GM12878 (cell line): Measurements from ENCODE around the gene SPOP. TPM values are rescaled to one million over a fixed set of nuclear protein-coding genes. Genes with fewer than 3 reads are reported as not detected.

Source experiments
- ATAC-seq: fragments of 200-7000 bp; cut with Tn5 transposase; 3 replicates; pipeline ENCODE4 v1.9.1; 2020; ENCODE audit warnings: mild to moderate bottlenecking, moderate library complexity
- BruUV-seq: library from RNA; stranded (reverse); fragments of 400-500 nt; replicated peaks from 2 replicates; lab custom pipeline; 2021; lab: Mats Ljungman, UMichigan
- CTCF ChIA-PET: fragments of 300-600 bp; sonication (Branson Sonifier 250); formaldehyde crosslinking; extraction: SDS; loops from one replicate; lab custom pipeline; 2021; ENCODE audit warnings: inconsistent platforms; lab: Yijun Ruan, JAX
- POLR2A ChIA-PET: fragments of 350-600 bp; formaldehyde crosslinking; extraction: SDS; loops from one replicate; lab custom pipeline; 2021; ENCODE audit warnings: inconsistent platforms; lab: Charles Lee
- RAD21 ChIA-PET: fragments of 300-600 bp; sonication (Branson Sonifier 250); formaldehyde crosslinking; loops from one replicate; lab custom pipeline; 2023; ENCODE audit warnings: antibody characterized with exemption; ENCODE audit not compliant: unreplicated experiment; lab: Charles Lee
- SMC1A ChIA-PET: fragments of 300-600 bp; sonication (Branson Sonifier 250); formaldehyde crosslinking; loops from one replicate; lab custom pipeline; 2023; ENCODE audit not compliant: unreplicated experiment, uncharacterized antibody; lab: Charles Lee
- DNase-seq: peaks from one replicate; pipeline ENCODE4 v3.0.0-alpha.2; 2011; ENCODE audit warnings: low read depth, low spot score
- FAIRE-seq: peaks from 3 replicates; lab custom pipeline; 2011; peaks lifted over from hg19 to GRCh38; lab: Jason Lieb, UNC
- H2AFZ ChIP-seq: 2 replicates; pipeline ENCODE4 v1.6.0; 2011; ENCODE audit warnings: low read depth, low read length, control low read depth; ENCODE audit not compliant: control insufficient read depth
- H3K27ac ChIP-seq: 2 replicates; pipeline ENCODE4 v1.5.1; 2011; ENCODE audit warnings: control low read depth; ENCODE audit not compliant: control insufficient read depth, insufficient read depth
- H3K27me3 ChIP-seq, 2 experiments: replicated peaks in 1 of 2; 2 replicates each; pipeline versions ENCODE4 v1.6.0 to v1.6.1; 2011; ENCODE audit warnings: low read length in 1 of 2; ENCODE audit not compliant: control insufficient read depth in 2 of 2, insufficient read depth in 2 of 2
- H3K36me3 ChIP-seq, 2 experiments: 2 replicates each; pipeline ENCODE4 v1.5.1; 2011; ENCODE audit warnings: low read length in 1 of 2; ENCODE audit not compliant: control insufficient read depth in 2 of 2, insufficient read depth in 2 of 2
- H3K4me1 ChIP-seq: 2 replicates; pipeline ENCODE4 v1.6.1; 2011; ENCODE audit warnings: mild to moderate bottlenecking, low read length, moderate library complexity, mixed read lengths; ENCODE audit not compliant: control insufficient read depth, insufficient read depth
- H3K4me2 ChIP-seq: 2 replicates; pipeline ENCODE4 v1.6.0; 2011; ENCODE audit warnings: control low read depth; ENCODE audit not compliant: control insufficient read depth, insufficient read depth
- H3K4me3 ChIP-seq: fragments of 200-600 bp; sonication (generic); 2 replicates; pipeline ENCODE4 v1.5.1; 2016
- H3K79me2 ChIP-seq: 2 replicates; pipeline ENCODE4 v1.6.0; 2011; ENCODE audit warnings: low read length; ENCODE audit not compliant: control insufficient read depth, insufficient read depth
- H3K9ac ChIP-seq: 2 replicates; pipeline ENCODE4 v1.8.0; 2011; ENCODE audit warnings: low read length, control low read depth, mixed read lengths; ENCODE audit not compliant: control insufficient read depth, insufficient read depth
- H3K9me3 ChIP-seq: replicated peaks from 3 replicates; pipeline ENCODE4 v1.5.1; 2011; ENCODE audit warnings: mild to moderate bottlenecking, low read length; ENCODE audit not compliant: control insufficient read depth, insufficient read depth
- H4K20me1 ChIP-seq: 2 replicates; pipeline ENCODE4 v1.6.0; 2011; ENCODE audit not compliant: control insufficient read depth, insufficient read depth
- BACH1 ChIP-seq: fragments of 450-650 bp; IDR thresholded peaks from 2 replicates; pipeline ENCODE4 v1.6.1; 2017; ENCODE audit warnings: mild to moderate bottlenecking, borderline replicate concordance
- BMI1 ChIP-seq: fragments of 450-650 bp; IDR thresholded peaks from 2 replicates; pipeline ENCODE4 v1.6.1; 2016; ENCODE audit warnings: mild to moderate bottlenecking, moderate library complexity, borderline replicate concordance
- DPF2 ChIP-seq: fragments of 450-650 bp; IDR thresholded peaks from 2 replicates; pipeline ENCODE4 v1.6.1; 2017; ENCODE audit warnings: mild to moderate bottlenecking
- HDAC2 ChIP-seq: fragments of 200-600 bp; sonication (generic); IDR thresholded peaks from 2 replicates; pipeline ENCODE4 v1.6.1; 2017
- PAX5 ChIP-seq: IDR thresholded peaks from 2 replicates; pipeline ENCODE4 v1.6.1; 2011; ENCODE audit warnings: low read depth, low read length, borderline replicate concordance
- PBX3 ChIP-seq: IDR thresholded peaks from 2 replicates; pipeline ENCODE4 v1.6.1; 2011; ENCODE audit warnings: mild to moderate bottlenecking, low read depth, low read length, moderate library complexity; ENCODE audit not compliant: insufficient replicate concordance
- TCF7 ChIP-seq: IDR thresholded peaks from 2 replicates; pipeline ENCODE4 v1.6.1; 2014; ENCODE audit warnings: antibody characterized with exemption, borderline replicate concordance
- WGBS: methylation state at CpG from one replicate; pipeline ENCODE4 v1.1.6; 2016; ENCODE audit warnings: low lambda C conversion rate; ENCODE audit not compliant: insufficient replicate concordance, insufficient coverage; ENCODE audit errors: missing lambda C conversion rate; 5-methylcytosine and 5-hydroxymethylcytosine counted together
- in situ Hi-C: fragments of 300-500 bp; cut with MboI; formaldehyde crosslinking; loops from 9 replicates; pipeline ENCODE4 v1.14.3; 2018; ENCODE audit warnings: mixed read lengths
- intact Hi-C: fragments of 100-400 bp; cut with micrococcal nuclease; formaldehyde crosslinking; loops from one replicate; pipeline ENCODE4 v1.14.2; 2022; ENCODE audit not compliant: unreplicated experiment
- polyA plus RNA-seq, 11 experiments: library from polyadenylated mRNA; depleted of rRNA in 4 of 11; unstranded in 6 of 11; stranded (reverse) in 5 of 11; fragments of >200 nt; fragmentation: Nextera tagmentation in 4 of 11; fragmentation: Illumina TruSeq in 1 of 11; extraction: Ambion mirVana in 4 of 11; extraction: Trizol in 1 of 11; gene quantifications; 1 replicate in 1 of 11; 2 replicates in 10 of 11; pipeline versions ENCODE4 v1.2.1 to v1.2.3, GENCODE V29; 2011 to 2016; ENCODE audit warnings: inconsistent platforms in 2 of 11, missing spikeins in 2 of 11, low read depth in 1 of 11
- total RNA-seq, 4 experiments: library from RNA; depleted of rRNA in 3 of 4; stranded (reverse); fragments of >200 nt in 3 of 4; fragmentation: Illumina TruSeq in 1 of 4; extraction: Trizol in 1 of 4; gene quantifications; 2 replicates each; pipeline versions ENCODE4 v1.2.1 to v1.2.3, GENCODE V29; 2013 to 2021
- TF ChIP-seq, protein P1 (sequence below): IDR thresholded peaks from 2 replicates; pipeline ENCODE4 v1.6.1; 2012; ENCODE audit warnings: mild to moderate bottlenecking, low read depth, low read length
- TF ChIP-seq, protein P2 (sequence below): fragments of 450-650 bp; IDR thresholded peaks from 2 replicates; pipeline ENCODE4 v1.6.1; 2017; ENCODE audit warnings: mild to moderate bottlenecking
- TF ChIP-seq, protein P3 (sequence below): fragments of 450-650 bp; IDR thresholded peaks from 2 replicates; pipeline ENCODE4 v1.6.1; 2017; ENCODE audit warnings: borderline replicate concordance

The SPOP gene
- total and polyA plus RNA-seq, 10 of the 15 experiments (the other 5 are each of a cell fraction or from before 2014, with no cell fraction given): 35.1 to 80.4 (median 44.7) TPM

DNA sequence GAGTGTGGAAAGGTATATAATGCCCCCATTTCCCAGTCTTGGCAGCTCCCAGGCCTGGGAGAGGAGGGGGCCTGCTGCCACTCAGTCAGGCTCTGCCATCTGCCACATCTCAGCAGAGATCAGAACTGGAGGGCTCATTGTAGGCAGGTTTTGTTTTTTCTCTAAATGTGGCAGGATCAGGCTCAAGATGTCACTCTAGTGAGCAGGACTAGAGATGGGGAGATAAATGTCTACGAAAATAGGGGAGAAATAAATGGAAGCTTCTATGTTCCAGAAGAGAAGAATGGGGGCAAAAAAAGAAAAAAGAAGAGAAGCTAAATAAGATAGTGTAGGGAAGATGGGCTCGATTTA, 88.3 kb downstream of the SPOP start (continued):
- TF ChIP-seq, protein P1, sequence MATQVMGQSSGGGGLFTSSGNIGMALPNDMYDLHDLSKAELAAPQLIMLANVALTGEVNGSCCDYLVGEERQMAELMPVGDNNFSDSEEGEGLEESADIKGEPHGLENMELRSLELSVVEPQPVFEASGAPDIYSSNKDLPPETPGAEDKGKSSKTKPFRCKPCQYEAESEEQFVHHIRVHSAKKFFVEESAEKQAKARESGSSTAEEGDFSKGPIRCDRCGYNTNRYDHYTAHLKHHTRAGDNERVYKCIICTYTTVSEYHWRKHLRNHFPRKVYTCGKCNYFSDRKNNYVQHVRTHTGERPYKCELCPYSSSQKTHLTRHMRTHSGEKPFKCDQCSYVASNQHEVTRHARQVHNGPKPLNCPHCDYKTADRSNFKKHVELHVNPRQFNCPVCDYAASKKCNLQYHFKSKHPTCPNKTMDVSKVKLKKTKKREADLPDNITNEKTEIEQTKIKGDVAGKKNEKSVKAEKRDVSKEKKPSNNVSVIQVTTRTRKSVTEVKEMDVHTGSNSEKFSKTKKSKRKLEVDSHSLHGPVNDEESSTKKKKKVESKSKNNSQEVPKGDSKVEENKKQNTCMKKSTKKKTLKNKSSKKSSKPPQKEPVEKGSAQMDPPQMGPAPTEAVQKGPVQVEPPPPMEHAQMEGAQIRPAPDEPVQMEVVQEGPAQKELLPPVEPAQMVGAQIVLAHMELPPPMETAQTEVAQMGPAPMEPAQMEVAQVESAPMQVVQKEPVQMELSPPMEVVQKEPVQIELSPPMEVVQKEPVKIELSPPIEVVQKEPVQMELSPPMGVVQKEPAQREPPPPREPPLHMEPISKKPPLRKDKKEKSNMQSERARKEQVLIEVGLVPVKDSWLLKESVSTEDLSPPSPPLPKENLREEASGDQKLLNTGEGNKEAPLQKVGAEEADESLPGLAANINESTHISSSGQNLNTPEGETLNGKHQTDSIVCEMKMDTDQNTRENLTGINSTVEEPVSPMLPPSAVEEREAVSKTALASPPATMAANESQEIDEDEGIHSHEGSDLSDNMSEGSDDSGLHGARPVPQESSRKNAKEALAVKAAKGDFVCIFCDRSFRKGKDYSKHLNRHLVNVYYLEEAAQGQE: no peak
- TF ChIP-seq DPF2: no peak

DNA sequence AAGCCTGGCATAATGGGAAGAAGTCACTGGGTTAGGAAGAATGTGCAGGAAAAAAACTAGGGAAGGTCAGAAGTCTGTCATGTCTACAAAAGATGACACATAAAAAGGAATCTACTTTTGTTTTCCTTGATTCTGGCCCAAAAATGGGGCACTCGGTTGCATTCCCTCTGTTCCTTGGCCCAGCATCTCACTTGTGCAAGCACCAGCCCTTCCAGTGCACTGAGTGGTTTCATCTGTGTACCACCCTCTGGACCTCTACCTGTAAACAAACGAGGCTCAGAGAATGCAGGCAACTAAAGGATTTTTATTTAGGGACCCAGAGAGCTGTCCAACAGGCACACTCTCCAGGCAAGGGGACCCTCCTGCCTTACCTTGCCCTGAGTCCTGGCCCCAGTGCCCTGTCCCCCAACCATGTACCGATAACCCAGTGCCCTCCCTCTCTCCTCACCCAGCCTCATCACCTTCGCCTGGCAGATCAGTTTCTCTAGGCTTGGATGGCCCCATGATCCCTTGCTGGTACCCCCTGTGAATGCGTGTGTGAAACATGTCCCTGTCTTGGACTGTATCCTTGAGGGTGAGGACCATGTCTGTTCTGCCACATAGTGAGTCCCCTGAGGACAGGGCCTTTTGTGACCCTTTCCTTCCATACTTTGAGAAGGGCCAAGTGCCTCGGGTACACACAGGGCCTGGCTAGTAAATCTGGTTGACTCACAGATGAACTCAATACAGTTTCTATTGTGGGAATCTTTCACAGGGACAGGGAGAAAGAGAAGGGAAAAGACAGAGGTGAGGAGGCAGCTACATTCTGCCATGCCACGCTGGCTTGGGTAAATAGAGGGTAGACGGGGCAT, 88.9 kb downstream of the SPOP start:
- ATAC-seq: no peak
- intact Hi-C loops: no loop called here
- 86% methylated on average over 7 of the region's 8 CpGs for WGBS
- ChIA-PET CTCF (no interaction called here), POLR2A (no interaction called here), RAD21 (interaction anchor here (1.5 kb wide), 1 partner anchor 105 kb away, joined by 3 read pairs; no protein-coding TSS in a partner anchor), SMC1A (no interaction called here)
- Histone ChIP-seq H3K9ac (no peak overlapping the region), H3K4me2 (no peak overlapping the region), H2AFZ (no peak overlapping the region), H3K4me1 (no peaks in the 10 kb centered on the region), H3K79me2 (no peaks in the 10 kb centered on the region), H3K36me3 (no peaks in the 10 kb centered on the region), H4K20me1 (no peaks in the 10 kb centered on the region), H3K27ac (no peak overlapping the region), H3K4me3 (no peak overlapping the region), H3K27me3 (no peaks in the 10 kb centered on the region), H3K9me3 (no peaks in the 10 kb centered on the region)
- in situ Hi-C loops: no loop called here
- BruUV-seq: no TSS peak
- FAIRE-seq: no peak
- no peak for DNase-seq
- no peak for TF ChIP-seq TCF7
- TF ChIP-seq, protein P2, sequence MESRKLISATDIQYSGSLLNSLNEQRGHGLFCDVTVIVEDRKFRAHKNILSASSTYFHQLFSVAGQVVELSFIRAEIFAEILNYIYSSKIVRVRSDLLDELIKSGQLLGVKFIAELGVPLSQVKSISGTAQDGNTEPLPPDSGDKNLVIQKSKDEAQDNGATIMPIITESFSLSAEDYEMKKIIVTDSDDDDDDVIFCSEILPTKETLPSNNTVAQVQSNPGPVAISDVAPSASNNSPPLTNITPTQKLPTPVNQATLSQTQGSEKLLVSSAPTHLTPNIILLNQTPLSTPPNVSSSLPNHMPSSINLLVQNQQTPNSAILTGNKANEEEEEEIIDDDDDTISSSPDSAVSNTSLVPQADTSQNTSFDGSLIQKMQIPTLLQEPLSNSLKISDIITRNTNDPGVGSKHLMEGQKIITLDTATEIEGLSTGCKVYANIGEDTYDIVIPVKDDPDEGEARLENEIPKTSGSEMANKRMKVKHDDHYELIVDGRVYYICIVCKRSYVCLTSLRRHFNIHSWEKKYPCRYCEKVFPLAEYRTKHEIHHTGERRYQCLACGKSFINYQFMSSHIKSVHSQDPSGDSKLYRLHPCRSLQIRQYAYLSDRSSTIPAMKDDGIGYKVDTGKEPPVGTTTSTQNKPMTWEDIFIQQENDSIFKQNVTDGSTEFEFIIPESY: no peak
- no peak for TF ChIP-seq HDAC2
- TF ChIP-seq BMI1: no peak
- TF ChIP-seq PAX5: no peak
- TF ChIP-seq BACH1: no peak
- TF ChIP-seq PBX3: no peak
- TF ChIP-seq, protein P3, sequence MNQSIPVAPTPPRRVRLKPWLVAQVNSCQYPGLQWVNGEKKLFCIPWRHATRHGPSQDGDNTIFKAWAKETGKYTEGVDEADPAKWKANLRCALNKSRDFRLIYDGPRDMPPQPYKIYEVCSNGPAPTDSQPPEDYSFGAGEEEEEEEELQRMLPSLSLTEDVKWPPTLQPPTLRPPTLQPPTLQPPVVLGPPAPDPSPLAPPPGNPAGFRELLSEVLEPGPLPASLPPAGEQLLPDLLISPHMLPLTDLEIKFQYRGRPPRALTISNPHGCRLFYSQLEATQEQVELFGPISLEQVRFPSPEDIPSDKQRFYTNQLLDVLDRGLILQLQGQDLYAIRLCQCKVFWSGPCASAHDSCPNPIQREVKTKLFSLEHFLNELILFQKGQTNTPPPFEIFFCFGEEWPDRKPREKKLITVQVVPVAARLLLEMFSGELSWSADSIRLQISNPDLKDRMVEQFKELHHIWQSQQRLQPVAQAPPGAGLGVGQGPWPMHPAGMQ: no peak
